GM13976 (cell line): ENCODE results near the gene C16orf78.

Experiments
- DNase-seq: peaks from one replicate; pipeline ENCODE4 v3.0.0; 2012; ENCODE audit warnings: low spot score
- in situ Hi-C: fragments of 300-500 bp; cut with MboI; formaldehyde crosslinking; loops from one replicate; pipeline ENCODE4 v1.12.0; 2022; ENCODE audit warnings: low sequenced_read_pairs, mixed read lengths, inconsistent platforms; ENCODE audit not compliant: unreplicated experiment
- TF ChIP-seq, protein P1 (sequence below): IDR thresholded peaks from 2 replicates; pipeline ENCODE4 v1.5.1; 2012; ENCODE audit warnings: borderline replicate concordance, mild to moderate bottlenecking; ENCODE audit not compliant: insufficient read depth; ENCODE audit errors: extremely low read depth, missing control alignments, control extremely low read depth

Gene C16orf78

DNA sequence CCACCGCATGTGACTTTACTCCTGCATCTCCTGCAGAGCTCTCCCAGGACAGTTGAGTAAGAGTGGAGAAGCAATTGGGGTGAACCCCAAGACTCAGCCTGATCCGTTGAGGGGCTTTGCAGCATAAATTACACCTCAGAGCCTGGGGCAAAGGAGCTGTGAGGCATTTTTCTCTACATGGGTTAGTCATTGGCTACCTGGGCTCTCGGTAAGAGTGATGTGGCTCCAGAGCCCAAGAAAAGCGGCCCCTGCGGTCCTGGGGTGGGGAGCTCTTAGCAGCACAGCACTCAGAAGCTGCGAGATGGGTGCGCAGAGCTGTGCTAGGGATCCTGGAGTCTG is 40.4 kb upstream of the C16orf78 start:
- TF ChIP-seq, protein P1, sequence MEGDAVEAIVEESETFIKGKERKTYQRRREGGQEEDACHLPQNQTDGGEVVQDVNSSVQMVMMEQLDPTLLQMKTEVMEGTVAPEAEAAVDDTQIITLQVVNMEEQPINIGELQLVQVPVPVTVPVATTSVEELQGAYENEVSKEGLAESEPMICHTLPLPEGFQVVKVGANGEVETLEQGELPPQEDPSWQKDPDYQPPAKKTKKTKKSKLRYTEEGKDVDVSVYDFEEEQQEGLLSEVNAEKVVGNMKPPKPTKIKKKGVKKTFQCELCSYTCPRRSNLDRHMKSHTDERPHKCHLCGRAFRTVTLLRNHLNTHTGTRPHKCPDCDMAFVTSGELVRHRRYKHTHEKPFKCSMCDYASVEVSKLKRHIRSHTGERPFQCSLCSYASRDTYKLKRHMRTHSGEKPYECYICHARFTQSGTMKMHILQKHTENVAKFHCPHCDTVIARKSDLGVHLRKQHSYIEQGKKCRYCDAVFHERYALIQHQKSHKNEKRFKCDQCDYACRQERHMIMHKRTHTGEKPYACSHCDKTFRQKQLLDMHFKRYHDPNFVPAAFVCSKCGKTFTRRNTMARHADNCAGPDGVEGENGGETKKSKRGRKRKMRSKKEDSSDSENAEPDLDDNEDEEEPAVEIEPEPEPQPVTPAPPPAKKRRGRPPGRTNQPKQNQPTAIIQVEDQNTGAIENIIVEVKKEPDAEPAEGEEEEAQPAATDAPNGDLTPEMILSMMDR = no peak
- no peak for DNase-seq
- in situ Hi-C loops = no loop called here

- no peak for DNase-seq
- in situ Hi-C loops = no loop called here
- TF ChIP-seq, protein P1 = no peak
Measured at GRCh38 chr16:49335828-49336227, 37.8 kb upstream of the C16orf78 start.

GRCh38 chr16:49336581-49336980 is 37.0 kb upstream of the C16orf78 start:
- TF ChIP-seq, protein P1 = no peak
- no peak for DNase-seq
- in situ Hi-C loops = no loop called here

DNA sequence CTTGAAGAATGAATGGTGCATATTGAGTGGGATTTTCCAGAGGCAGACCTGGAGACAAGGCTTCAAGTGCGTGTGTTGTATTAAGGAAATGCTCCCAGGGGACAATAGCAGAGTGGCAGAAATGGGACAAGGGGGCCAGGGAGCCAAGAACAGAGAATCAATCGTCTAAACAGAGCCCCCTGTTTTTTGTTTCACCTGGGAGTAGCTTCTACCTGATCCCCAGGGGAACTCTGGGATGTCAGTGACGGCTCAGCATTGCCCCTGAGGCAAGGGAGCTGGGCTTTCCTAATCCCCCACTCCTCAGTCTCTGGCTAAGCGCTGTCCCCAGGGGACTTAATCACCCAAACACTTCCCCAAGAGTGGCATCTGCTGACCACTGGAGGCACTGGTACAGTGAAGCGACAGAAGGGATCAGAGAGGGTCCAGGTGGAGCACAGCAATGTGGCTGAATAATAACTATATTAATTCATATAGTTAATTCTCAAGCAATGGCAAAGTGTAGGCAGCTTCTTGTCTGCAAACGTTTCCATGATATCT is 35.7 kb upstream of the C16orf78 start:
- TF ChIP-seq, protein P1 = no peak
- no peak for DNase-seq
- in situ Hi-C loops = no loop called here

DNA sequence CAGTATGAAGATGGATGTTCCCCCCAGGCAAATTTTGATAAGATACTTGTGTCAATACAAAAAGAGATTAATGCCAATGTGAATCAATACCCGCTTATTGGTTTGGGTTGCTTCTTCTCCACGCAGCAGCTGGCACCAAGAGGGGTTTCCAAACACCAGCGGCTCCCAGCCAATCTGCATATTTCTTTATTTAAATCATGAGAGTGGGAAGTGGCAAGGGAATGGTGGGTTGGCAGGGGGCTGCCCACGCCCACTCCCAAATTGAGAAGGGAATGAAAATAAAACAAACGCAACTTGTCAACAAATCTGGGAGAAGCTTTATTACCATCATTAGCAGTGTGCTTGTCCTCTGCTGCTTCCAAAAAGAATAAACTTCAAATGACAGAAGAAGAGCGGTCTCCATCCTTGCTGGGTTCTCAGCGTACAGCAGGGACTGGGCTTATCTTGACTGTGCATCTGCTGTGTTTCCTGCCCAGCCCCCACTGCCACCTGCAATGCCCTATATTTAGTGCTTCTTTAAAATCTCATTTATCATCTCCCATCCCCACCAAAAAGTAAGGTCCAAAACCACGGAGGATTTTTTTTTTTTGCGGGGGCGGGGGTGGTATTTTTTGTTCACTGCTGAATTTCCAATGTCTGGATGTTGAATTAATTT is 34.9 kb upstream of the C16orf78 start:
- TF ChIP-seq, protein P1 = no peak
- DNase-seq = no peak
- in situ Hi-C loops = no loop called here

- in situ Hi-C loops = loop anchor here (10.0 kb wide), 1 partner anchor 646 kb away; no protein-coding TSS in a partner anchor
- TF ChIP-seq, protein P1 = no peak
- no peak for DNase-seq
Measured at GRCh38 chr16:49340466-49340865, 33.1 kb upstream of the C16orf78 start.
